Choroid plexus epithelial cell (primary cell): ENCODE measurements around the gene CELF4.

Source experiments
- DNase-seq: peaks from one replicate; pipeline ENCODE4 v3.0.0-alpha.2; 2010; ENCODE audit warnings: low read depth
- H3K4me3 ChIP-seq: 2 replicates; pipeline ENCODE4 v1.5.1; 2011; ENCODE audit warnings: low read depth, mild to moderate bottlenecking, control low read depth, low read length, moderate library complexity
- TF ChIP-seq, protein P1 (sequence below): conservative IDR thresholded peaks from 2 replicates; pipeline ENCODE4 v1.5.1; 2011; ENCODE audit warnings: low read depth, mild to moderate bottlenecking, control low read depth, inconsistent platforms, low read length, moderate library complexity

Gene CELF4

DNA sequence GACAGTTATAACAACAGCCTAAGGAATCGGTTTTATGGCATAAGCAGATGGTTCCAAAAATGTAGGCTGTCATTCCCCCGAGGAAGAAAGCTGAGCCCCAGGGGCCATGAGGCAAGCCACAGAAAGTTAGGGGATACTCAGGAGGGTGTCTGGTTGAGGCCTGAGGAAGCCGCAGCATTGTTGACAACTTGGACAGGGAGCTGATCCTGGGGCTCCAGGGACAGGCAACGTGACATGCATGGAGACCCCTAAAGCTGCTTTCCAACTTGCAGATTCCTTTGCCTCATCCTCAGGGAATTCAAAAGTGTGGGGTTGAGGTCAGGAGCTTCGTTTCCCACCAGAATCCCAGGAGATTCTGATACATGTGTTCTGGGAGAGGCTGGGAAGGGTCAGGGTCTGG lies 20.9 kb downstream of the CELF4 start:
- H3K4me3 ChIP-seq: no peak overlapping the region
- DNase-seq: no peak
- TF ChIP-seq, protein P1, sequence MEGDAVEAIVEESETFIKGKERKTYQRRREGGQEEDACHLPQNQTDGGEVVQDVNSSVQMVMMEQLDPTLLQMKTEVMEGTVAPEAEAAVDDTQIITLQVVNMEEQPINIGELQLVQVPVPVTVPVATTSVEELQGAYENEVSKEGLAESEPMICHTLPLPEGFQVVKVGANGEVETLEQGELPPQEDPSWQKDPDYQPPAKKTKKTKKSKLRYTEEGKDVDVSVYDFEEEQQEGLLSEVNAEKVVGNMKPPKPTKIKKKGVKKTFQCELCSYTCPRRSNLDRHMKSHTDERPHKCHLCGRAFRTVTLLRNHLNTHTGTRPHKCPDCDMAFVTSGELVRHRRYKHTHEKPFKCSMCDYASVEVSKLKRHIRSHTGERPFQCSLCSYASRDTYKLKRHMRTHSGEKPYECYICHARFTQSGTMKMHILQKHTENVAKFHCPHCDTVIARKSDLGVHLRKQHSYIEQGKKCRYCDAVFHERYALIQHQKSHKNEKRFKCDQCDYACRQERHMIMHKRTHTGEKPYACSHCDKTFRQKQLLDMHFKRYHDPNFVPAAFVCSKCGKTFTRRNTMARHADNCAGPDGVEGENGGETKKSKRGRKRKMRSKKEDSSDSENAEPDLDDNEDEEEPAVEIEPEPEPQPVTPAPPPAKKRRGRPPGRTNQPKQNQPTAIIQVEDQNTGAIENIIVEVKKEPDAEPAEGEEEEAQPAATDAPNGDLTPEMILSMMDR: no peak

DNA sequence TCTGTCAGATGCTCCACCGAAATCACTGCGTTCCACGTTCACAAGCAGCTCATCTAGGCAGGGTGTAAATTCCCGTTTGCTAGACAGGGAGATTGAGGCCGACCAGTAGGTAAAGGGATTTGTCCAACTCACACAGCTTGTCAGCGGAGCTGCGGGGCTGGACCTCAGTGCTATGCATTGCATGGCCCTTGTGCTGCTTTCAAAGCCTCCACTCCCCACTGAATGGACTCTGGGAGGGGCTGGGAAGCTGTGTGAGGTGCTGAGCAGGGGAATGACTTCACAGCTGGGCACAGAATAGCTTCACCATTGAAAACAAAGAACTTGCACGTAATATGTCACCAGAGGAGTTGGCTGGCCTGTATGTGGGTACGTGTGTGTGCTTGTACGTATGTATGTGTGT lies 21.4 kb downstream of the CELF4 start:
- no peak for DNase-seq
- H3K4me3 ChIP-seq: no peak overlapping the region
- TF ChIP-seq, protein P1: no peak

DNA sequence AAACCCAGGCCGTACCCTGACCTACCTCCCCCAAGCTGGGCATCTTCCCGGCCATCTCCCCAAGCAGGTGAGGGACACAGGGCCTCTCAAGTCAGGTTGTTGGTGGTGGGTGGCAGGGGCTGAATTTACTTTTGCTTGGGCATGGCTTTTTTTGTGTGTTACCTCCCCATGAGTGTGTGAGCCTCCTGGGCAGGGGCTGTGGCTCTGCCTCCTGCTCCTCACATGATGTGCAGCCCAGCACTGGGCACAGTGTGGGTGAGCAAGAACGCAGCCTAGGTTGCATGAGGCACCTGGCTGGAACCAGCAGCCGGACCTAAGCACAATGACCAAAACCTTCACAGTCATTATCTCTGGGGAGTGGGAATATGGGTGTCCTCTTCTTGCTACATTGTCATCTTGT lies 22.3 kb downstream of the CELF4 start:
- DNase-seq: no peak
- TF ChIP-seq, protein P1: no peak
- H3K4me3 ChIP-seq: no peak overlapping the region

DNA sequence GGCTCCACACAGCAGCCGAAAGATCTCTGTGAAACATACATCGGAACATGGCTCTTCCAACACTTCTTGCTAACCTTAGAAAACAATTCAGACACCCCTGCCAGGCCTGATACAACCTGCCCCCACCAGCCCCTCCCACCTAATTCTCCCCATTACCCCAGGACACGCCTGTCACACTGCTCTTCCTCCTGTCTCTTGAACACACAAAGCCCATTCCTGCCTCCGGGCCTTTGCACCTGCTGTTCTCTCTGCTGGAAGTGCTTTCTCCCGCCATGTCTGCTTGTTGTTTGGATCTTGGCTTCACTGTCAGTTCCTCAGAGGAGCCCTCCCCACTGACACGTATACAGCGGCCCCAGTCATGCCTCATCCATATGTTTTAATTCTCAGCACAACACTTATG lies 24.1 kb downstream of the CELF4 start:
- TF ChIP-seq, protein P1: no peak
- H3K4me3 ChIP-seq: no peak overlapping the region
- no peak for DNase-seq

DNA sequence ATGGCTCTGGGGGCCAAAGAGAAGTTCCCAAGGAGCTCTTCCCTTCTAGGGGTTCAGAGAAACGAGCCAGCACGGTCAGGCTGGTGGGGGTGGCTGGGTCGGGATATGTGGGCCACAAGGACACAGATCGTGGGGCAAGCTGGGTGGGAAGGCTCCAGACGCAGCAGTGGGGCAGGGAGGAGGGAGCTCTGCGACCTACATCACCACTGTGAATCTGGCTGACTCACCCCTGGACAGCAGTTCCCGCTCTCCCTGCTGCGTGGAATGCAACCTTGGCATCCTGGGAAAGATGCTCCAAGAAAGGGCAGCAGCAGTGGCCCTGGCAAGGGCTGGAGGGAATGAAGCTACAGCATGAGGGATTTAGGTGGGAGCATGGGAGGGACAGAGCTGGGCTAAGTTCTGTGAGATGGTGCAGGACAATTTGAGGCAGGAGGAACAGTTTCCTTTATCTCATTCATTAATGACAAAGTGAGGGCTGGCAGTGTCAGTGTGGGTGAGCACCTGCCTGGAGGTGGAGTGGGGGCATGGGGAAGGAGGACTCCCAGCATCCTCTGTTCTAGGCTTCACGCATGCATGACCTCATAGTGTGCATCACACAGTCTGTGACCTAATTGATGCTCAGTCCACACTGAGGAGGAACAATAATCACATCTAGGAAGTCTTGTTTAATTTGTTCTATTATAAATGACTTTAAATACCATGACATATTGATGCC lies 25.0 kb downstream of the CELF4 start:
- TF ChIP-seq, protein P1: no peak
- H3K4me3 ChIP-seq: no peak overlapping the region
- DNase-seq: no peak

DNA sequence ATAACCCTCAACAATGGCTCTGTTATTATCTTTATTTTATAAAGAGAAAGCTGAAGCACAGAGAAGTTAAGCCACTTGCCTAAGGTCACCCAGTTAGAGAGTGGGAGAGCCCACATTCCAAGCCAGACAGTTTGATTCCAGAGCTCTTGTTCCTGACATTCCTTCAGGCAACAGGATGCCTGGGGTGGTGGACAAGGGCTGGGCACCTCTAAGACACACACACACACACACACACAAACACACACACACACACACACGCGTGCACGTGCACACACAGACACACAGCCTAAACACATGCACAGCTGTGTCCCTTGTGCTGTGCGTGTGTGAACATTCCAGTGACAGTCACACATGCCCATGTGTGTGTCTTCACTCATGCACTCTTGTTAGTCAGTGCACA lies 26.4 kb downstream of the CELF4 start:
- TF ChIP-seq, protein P1: no peak

DNA sequence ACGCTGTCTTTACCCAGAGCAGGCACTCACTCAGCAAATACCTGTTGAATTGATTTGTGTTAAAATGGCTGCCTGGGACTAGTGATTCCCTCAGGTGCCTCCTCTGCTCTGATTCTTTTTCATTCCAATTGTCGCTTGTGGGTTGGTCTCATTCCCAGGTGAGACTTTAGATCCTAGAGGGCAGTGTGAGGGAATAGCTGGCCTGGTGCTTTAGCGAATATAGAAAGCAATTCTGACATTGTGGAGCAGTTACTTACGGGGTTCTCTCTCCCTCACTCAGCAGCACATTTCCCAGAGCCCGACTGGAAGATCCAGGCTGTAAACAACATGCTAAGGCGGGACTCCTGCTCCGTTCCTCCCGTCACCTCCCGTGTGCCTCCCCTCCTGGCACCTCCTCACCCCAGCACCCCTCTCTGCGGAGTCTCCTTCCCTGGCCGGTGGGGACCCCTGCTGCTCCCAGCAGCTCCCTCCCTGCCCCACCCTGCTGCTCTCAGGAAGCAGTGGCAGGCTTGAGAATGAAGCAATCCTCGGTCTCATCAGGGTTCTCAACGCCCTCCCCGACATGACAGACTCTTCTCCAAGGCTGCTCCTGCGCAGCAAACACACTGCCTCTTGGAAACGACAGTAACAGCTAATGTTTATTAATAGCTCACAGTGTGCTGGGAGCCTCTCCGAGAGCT lies 26.9 kb downstream of the CELF4 start:
- DNase-seq: peak; percentile 1
- TF ChIP-seq, protein P1: no peak
- H3K4me3 ChIP-seq: no peak overlapping the region

More for the DNA sequence above, 26.4 kb downstream of the CELF4 start:
- DNase-seq: no peak
- H3K4me3 ChIP-seq: no peak overlapping the region
